ENCODE data around the gene SMPD3. TPM values are rescaled to one million over a fixed set of nuclear protein-coding genes. Genes with fewer than 3 reads are reported as not detected.

The SMPD3 gene
- total and polyA plus RNA-seq, 9 of the 15 experiments (the other 6 are each of a cell fraction or from before 2014, with no cell fraction given), result 0.03 to 1.2 (median 0.18) TPM

- in situ Hi-C loops (cut with MboI), result no loop called here
- ATAC-seq (peak; percentile 12; the same call in 2 of the 3 replicates), FAIRE-seq (no peak), DNase-seq (ENCODE audit: extremely low read depth in 1 of 4, low spot score in 3 of 4) (no peak)
- peak overlapping the region in 1 of 2 experiments; percentile 36; a peak in 1 of 4 replicates for H3K9ac ChIP-seq (ENCODE audit: insufficient read depth in 1 of 2, low read depth in 2 of 2, low read length in 2 of 2)
- peaks cover 6% of the 10 kb centered on the region for H4K20me1 ChIP-seq (replicated peaks; ENCODE audit: control insufficient read depth, insufficient read depth, low read length)
- H3K27ac ChIP-seq (ENCODE audit: extremely low read depth, low read depth, low read length), result no peak overlapping the region
- BruUV-seq (replicated peaks), result no TSS peak
- H3K79me2 ChIP-seq (ENCODE audit: control insufficient read depth, insufficient read depth, low read length), result no peaks in the 10 kb centered on the region
- intact Hi-C loops (cut with micrococcal nuclease), result no loop called here
- CTCF ChIA-PET (ENCODE audit: low intra/inter-chr PET ratio), result no interaction called here
- peaks cover 9 to 39% of the 10 kb centered on the region in 2 experiments; a peak in 3 of 5 replicates for H3K4me1 ChIP-seq (replicated peaks in 1 of 2; ENCODE audit: control insufficient read depth in 2 of 2, insufficient read depth in 2 of 2, low read length in 2 of 2)
- H3K9me3 ChIP-seq (replicated peaks; ENCODE audit: control insufficient read depth, insufficient read depth, low read depth, low read length), result no peaks in the 10 kb centered on the region
- H3K4me2 ChIP-seq (ENCODE audit: insufficient read depth, low read length), result no peak overlapping the region
- no peak overlapping the region for H3K4me3 ChIP-seq
- POLR2A ChIA-PET, result interaction anchor here (0.6 to 1.2 kb wide), 2 partner anchors 18 to 25 kb away, joined by 3 to 4 read pairs; no protein-coding TSS in a partner anchor
- H2AFZ ChIP-seq (ENCODE audit: low read depth, low read length), result no peak overlapping the region
- peaks cover 0 to 6% of the 10 kb centered on the region in 2 experiments; a peak in 2 of 5 replicates for H3K27me3 ChIP-seq (ENCODE audit: control insufficient read depth in 2 of 2, insufficient read depth in 2 of 2, low read length in 2 of 2)
- no peaks in the 10 kb centered on the region for H3K9me1 ChIP-seq (ENCODE audit: control insufficient read depth, insufficient read depth, low read length)
- peaks cover 35% of the 10 kb centered on the region; the same call in 2 of the 3 replicates for H3K36me3 ChIP-seq (ENCODE audit: control insufficient read depth, insufficient read depth, low read length)
- 87% methylated on average over 22 of the region's 23 CpGs for WGBS (ENCODE audit: insufficient coverage, low coverage, missing lambda C conversion rate)
- no peak for TF ChIP-seq NELFE (IDR thresholded peaks at IDR 0.05; ENCODE audit: insufficient read depth, insufficient read length)
- TF ChIP-seq ZNF398 (CRISPR knock-in tag; IDR thresholded peaks at IDR 0.05), result no peak
- no peak for TF ChIP-seq MXI1 (IDR thresholded peaks at IDR 0.05; ENCODE audit: low read depth, low read length)
- peak; percentile 60 for TF ChIP-seq POLR2G (IDR thresholded peaks at IDR 0.05; ENCODE audit: low read depth, low read length)
- TF ChIP-seq ZNF184 (CRISPR knock-in tag; IDR thresholded peaks at IDR 0.05), result no peak
- no peak for TF ChIP-seq RBFOX2 (IDR thresholded peaks at IDR 0.05; ENCODE audit: low read depth, low read length)
- no peak for TF ChIP-seq ARID2 (IDR thresholded peaks at IDR 0.05)
- TF ChIP-seq IRF2 (CRISPR knock-in tag; IDR thresholded peaks at IDR 0.05), result no peak
- TF ChIP-seq NCOR1 (IDR thresholded peaks at IDR 0.05), result no peak
- no peak for TF ChIP-seq KHSRP (IDR thresholded peaks at IDR 0.05)
- TF ChIP-seq ZNF12 (CRISPR knock-in tag; IDR thresholded peaks at IDR 0.05), result no peak
- no peak for TF ChIP-seq NCOA2 (IDR thresholded peaks at IDR 0.05; ENCODE audit: partially characterized antibody in 2 of 2)
- TF ChIP-seq TCFL5 (CRISPR knock-in tag; conservative IDR thresholded peaks at IDR 0.05), result no peak
- no peak for TF ChIP-seq CSDE1 (IDR thresholded peaks at IDR 0.05)
- no peak for TF ChIP-seq TAF9B (IDR thresholded peaks at IDR 0.05; ENCODE audit: partially characterized antibody)
- TF ChIP-seq ZNF280A (IDR thresholded peaks at IDR 0.05; ENCODE audit: low read depth, partially characterized antibody), result no peak
- TF ChIP-seq WHSC1 (IDR thresholded peaks at IDR 0.05; ENCODE audit: low read length), result no peak
- no peak for TF ChIP-seq IRF1 (CRISPR knock-in tag; IDR thresholded peaks at IDR 0.05; ENCODE audit: borderline replicate concordance)
These were observed 88.7 kb downstream of the SMPD3 start for GRCh38 chr16:68359398-68360191.
